MM.1S (cell line): ENCODE data around the gene PIGB.
A peak's percentile ranks its signal among the peaks of the same experiment; 100 is the strongest.
"Not testable (repeated sequence)": the region's sequence is repeated elsewhere in the genome, so short reads cannot be mapped to it uniquely, and the experiment has no call there.

ENCODE experiments used
- DNase-seq: peaks from one replicate; pipeline ENCODE4 v3.0.0-alpha.2; 2015
- H2AFZ ChIP-seq: fragments of 300-600 bp; sonication (generic); 2 replicates; pipeline ENCODE4 v1.6.0; 2016; ENCODE audit warnings: antibody characterized with exemption, low read length
- H3F3A ChIP-seq: fragments of 300-600 bp; sonication (generic); 2 replicates; pipeline ENCODE4 v1.6.1; 2016; ENCODE audit warnings: mild to moderate bottlenecking, antibody characterized with exemption, low read length, moderate library complexity, mixed read lengths; ENCODE audit not compliant: insufficient read depth
- H3K27ac ChIP-seq: fragments of 300-600 bp; sonication (generic); 2 replicates; pipeline ENCODE4 v1.5.1; 2016; ENCODE audit warnings: mild to moderate bottlenecking, low read length
- H3K27me3 ChIP-seq: fragments of 300-600 bp; sonication (generic); replicated peaks from 2 replicates; pipeline ENCODE4 v1.6.0; 2016; ENCODE audit warnings: low read length; ENCODE audit not compliant: insufficient read depth
- H3K36me3 ChIP-seq: fragments of 300-600 bp; sonication (generic); replicated peaks from 2 replicates; pipeline ENCODE4 v1.6.1; 2016; ENCODE audit warnings: mild to moderate bottlenecking, low read length, mixed read lengths; ENCODE audit not compliant: insufficient read depth
- H3K4me1 ChIP-seq: fragments of 300-600 bp; sonication (generic); 2 replicates; pipeline ENCODE4 v1.6.1; 2016; ENCODE audit warnings: low read length, mixed read lengths
- H3K4me2 ChIP-seq: fragments of 300-600 bp; sonication (generic); 2 replicates; pipeline ENCODE4 v1.6.0; 2016; ENCODE audit warnings: low read depth, low read length
- H3K4me3 ChIP-seq: fragments of 300-600 bp; sonication (generic); 2 replicates; pipeline ENCODE4 v1.5.1; 2016; ENCODE audit warnings: low read length, mixed read lengths
- H3K79me2 ChIP-seq: fragments of 300-600 bp; sonication (generic); 2 replicates; pipeline ENCODE4 v1.6.1; 2016; ENCODE audit warnings: mixed run types, low read length, mixed read lengths
- H3K9ac ChIP-seq: fragments of 300-600 bp; sonication (generic); 2 replicates; pipeline ENCODE4 v1.6.1; 2016; ENCODE audit warnings: low read length, mixed read lengths
- H3K9me2 ChIP-seq: fragments of 300-600 bp; sonication (generic); replicated peaks from 2 replicates; pipeline ENCODE4 v1.6.1; 2016; ENCODE audit warnings: mild to moderate bottlenecking, low read length, mixed read lengths; ENCODE audit not compliant: insufficient read depth
- H3K9me3 ChIP-seq: fragments of 300-600 bp; sonication (generic); replicated peaks from 2 replicates; pipeline ENCODE4 v1.6.1; 2016; ENCODE audit warnings: mild to moderate bottlenecking, low read length, mixed read lengths; ENCODE audit not compliant: insufficient read depth
- H4K20me1 ChIP-seq: fragments of 300-600 bp; sonication (generic); 2 replicates; pipeline ENCODE4 v1.6.1; 2016; ENCODE audit warnings: mild to moderate bottlenecking, low read length, moderate library complexity, mixed read lengths; ENCODE audit not compliant: insufficient read depth
- CTCF ChIP-seq: fragments of 300-600 bp; sonication (generic); IDR thresholded peaks from 2 replicates; pipeline ENCODE4 v1.5.1; 2016; ENCODE audit warnings: antibody characterized with exemption, low read length, mixed read lengths
- EZH2 ChIP-seq: fragments of 300-600 bp; sonication (generic); optimal IDR thresholded peaks from 2 replicates; pipeline ENCODE3; 2017; ENCODE audit warnings: low read depth, mild to moderate bottlenecking, antibody characterized with exemption, low read length, mixed read lengths
- EZH2phosphoT487 ChIP-seq: fragments of 300-600 bp; sonication (generic); IDR thresholded peaks from 2 replicates; pipeline ENCODE4 v1.6.1; 2018; ENCODE audit warnings: antibody characterized with exemption, low read length

Gene PIGB

GRCh38 chr15:55289746-55290527 lies 29.1 kb upstream of the PIGB start, which contains the start of gene RAB27A:
RAB27A (minus strand) TSS chr15:55289813; CDS start chr15:55234934, 54,879 bp downstream.
- Histone ChIP-seq H3K79me2 (peaks cover 50% of the 10 kb centered on the region), H3K4me2 (peak within 1 kb of the TSS; percentile 74), H3K4me3 (peak within 1 kb of the TSS; percentile 92), H3K27me3 (no peaks in the 10 kb centered on the region), H3K9me2 (no peaks in the 10 kb centered on the region), H3K9ac (peak within 1 kb of the TSS; percentile 92), H3K9me3 (no peaks in the 10 kb centered on the region), H4K20me1 (no peaks in the 10 kb centered on the region), H2AFZ (peak within 1 kb of the TSS; percentile 94), H3K27ac (peak within 1 kb of the TSS; percentile 61; the same call in 1 of the 2 replicates), H3K36me3 (no peaks in the 10 kb centered on the region), H3F3A (peaks cover 5% of the 10 kb centered on the region; the same call in 1 of the 2 replicates), H3K4me1 (peaks cover 13% of the 10 kb centered on the region)
- TF ChIP-seq EZH2phosphoT487 (no peak), EZH2 (no peak), CTCF (no peak)
- DNase-seq: peak; percentile 80

DNA sequence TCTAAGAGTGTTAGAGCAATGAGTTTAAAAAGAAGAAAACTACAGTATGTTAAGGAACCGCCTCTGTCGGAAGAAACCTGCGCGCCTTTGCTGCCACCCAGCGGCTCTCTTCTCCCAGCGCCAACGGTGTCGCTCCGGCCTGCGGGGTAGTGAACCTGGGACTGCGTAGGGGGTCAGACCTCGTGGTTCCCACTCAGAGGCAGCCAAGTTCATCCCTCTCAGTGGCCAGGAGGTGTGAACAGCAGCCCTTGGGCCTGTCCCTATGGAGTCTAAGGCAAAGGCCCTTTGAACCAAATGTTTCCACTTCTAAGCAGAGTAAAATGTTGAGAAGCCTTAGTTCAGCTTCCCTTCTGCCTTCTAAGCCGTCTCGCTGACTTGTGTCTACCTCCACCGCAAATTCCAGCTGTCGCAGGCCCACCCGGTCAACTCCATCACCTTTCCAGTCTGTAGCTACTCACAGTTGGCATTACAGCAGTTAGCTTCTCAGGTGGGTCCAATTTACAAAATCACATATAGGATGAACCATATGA lies 28.4 kb upstream of the PIGB start:
- peaks cover 44% of the 10 kb centered on the region for H3K79me2 ChIP-seq
- DNase-seq: peak; percentile 85
- no peaks in the 10 kb centered on the region for H4K20me1 ChIP-seq

DNA sequence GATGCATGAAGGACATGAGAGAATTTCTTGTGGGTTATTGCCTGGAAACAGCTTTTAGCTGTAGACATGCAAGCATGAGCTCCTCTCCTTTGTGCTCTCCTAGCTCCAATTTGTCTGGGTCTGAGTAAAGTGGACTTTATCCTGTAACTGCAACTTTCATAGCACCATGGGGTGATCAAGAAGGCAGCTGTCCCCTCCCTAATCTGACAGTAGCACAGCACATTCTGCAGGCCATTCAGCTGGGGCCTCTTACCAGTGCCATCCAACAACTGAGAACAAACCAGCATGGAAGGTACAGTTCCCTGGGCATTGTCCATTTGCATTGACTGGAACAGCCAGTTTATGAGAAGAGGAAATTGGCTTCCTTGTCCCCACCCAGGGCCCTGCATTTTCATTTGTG lies 21.7 kb upstream of the PIGB start:
- no peaks in the 10 kb centered on the region for H3K4me1 ChIP-seq
- no peaks in the 10 kb centered on the region for H3K36me3 ChIP-seq
- no peak overlapping the region for H2AFZ ChIP-seq
- H3F3A ChIP-seq: no peaks in the 10 kb centered on the region
- H3K4me3 ChIP-seq: no peak overlapping the region
- no peak overlapping the region for H3K4me2 ChIP-seq
- no peaks in the 10 kb centered on the region for H3K9me3 ChIP-seq
- no peaks in the 10 kb centered on the region for H3K9me2 ChIP-seq
- H3K27ac ChIP-seq: no peak overlapping the region
- H3K9ac ChIP-seq: no peak overlapping the region
- no peaks in the 10 kb centered on the region for H4K20me1 ChIP-seq
- TF ChIP-seq EZH2phosphoT487: no peak
- no peak for TF ChIP-seq EZH2
- TF ChIP-seq CTCF: no peak
- no peaks in the 10 kb centered on the region for H3K27me3 ChIP-seq
- no peaks in the 10 kb centered on the region for H3K79me2 ChIP-seq
- DNase-seq: no peak

More for the DNA sequence above, 28.4 kb upstream of the PIGB start:
- H3K4me2 ChIP-seq: peak overlapping the region; percentile 74
- peak overlapping the region; percentile 94 for H2AFZ ChIP-seq
- no peaks in the 10 kb centered on the region for H3K9me3 ChIP-seq
- H3K9ac ChIP-seq: peak overlapping the region; percentile 92
- no peaks in the 10 kb centered on the region for H3K36me3 ChIP-seq
- H3K27ac ChIP-seq: peak overlapping the region; percentile 61; the same call in 1 of the 2 replicates
- H3K27me3 ChIP-seq: no peaks in the 10 kb centered on the region
- peaks cover 5% of the 10 kb centered on the region; the same call in 1 of the 2 replicates for H3F3A ChIP-seq
- H3K9me2 ChIP-seq: no peaks in the 10 kb centered on the region
- TF ChIP-seq EZH2 (no peak), CTCF (peak; percentile 91)
- H3K4me3 ChIP-seq: peak overlapping the region; percentile 92
- H3K4me1 ChIP-seq: peaks cover 12% of the 10 kb centered on the region

GRCh38 chr15:55302801-55303200 lies 16.2 kb upstream of the PIGB start:
- not testable (repeated sequence) for H3K4me2 ChIP-seq, H4K20me1 ChIP-seq, H3K79me2 ChIP-seq, H3K27ac ChIP-seq, H3K4me3 ChIP-seq, H3K9ac ChIP-seq, H3K9me3 ChIP-seq, H2AFZ ChIP-seq, H3K27me3 ChIP-seq, H3K4me1 ChIP-seq, H3K9me2 ChIP-seq, H3F3A ChIP-seq, DNase-seq, H3K36me3 ChIP-seq
